Measurements from ENCODE around the gene SLC39A3. TPM values are rescaled to one million over a fixed set of nuclear protein-coding genes. Genes with fewer than 3 reads are reported as not detected.

SLC39A3 gene
- total and polyA plus RNA-seq, 10 of the 15 experiments (the other 5 are each of a cell fraction or from before 2014, with no cell fraction given) = 0.63 to 67.1 (median 51.2) TPM

GRCh38 chr19:2715470-2716274 is 24.1 kb downstream of the SLC39A3 start:
- H3K27me3 ChIP-seq (replicated peaks in 1 of 2; ENCODE audit: control insufficient read depth in 2 of 2, insufficient read depth in 2 of 2, low read length in 1 of 2) = peaks cover under 1 to 3% of the 10 kb centered on the region in 2 experiments; a peak in 1 of 4 replicates
- RAD21 ChIA-PET (ENCODE audit: unreplicated experiment) = interaction anchor here (0.5 kb wide), 1 partner anchor 386 kb away, joined by 4 read pairs; no protein-coding TSS in a partner anchor
- H4K20me1 ChIP-seq (ENCODE audit: control insufficient read depth, insufficient read depth) = no peaks in the 10 kb centered on the region
- H3K4me2 ChIP-seq (ENCODE audit: control insufficient read depth, insufficient read depth) = no peak overlapping the region
- TF ChIP-seq FOS (IDR thresholded peaks at IDR 0.05; ENCODE audit: borderline replicate concordance, extremely low read depth, insufficient read length) = no peak
- TF ChIP-seq CBX5 (IDR thresholded peaks at IDR 0.05; ENCODE audit: low read depth) = peak; percentile 80; the same call in 1 of the 2 replicates
- no peak for TF ChIP-seq BHLHE40 (IDR thresholded peaks at IDR 0.05; ENCODE audit: borderline replicate concordance in 1 of 2, low read depth in 2 of 2, low read length in 1 of 2)
- H3K79me2 ChIP-seq (ENCODE audit: control insufficient read depth, insufficient read depth, low read length) = no peaks in the 10 kb centered on the region
- SMC1A ChIA-PET (ENCODE audit: uncharacterized antibody, unreplicated experiment) = no interaction called here
- H3K9ac ChIP-seq (ENCODE audit: control insufficient read depth, insufficient read depth, low read length) = no peak overlapping the region
- no TSS peak for BruUV-seq (replicated peaks)
- peaks cover 7% of the 10 kb centered on the region; the same call in 1 of the 3 replicates for H3K9me3 ChIP-seq (replicated peaks; ENCODE audit: control insufficient read depth, insufficient read depth, low read length)
- no peaks in the 10 kb centered on the region for H3K36me3 ChIP-seq (ENCODE audit: control insufficient read depth in 2 of 2, insufficient read depth in 2 of 2, low read length in 1 of 2)
- POLR2A ChIA-PET = interaction anchor here (1.1 kb wide), 1 partner anchor 14 kb away, joined by 6 read pairs; no protein-coding TSS in a partner anchor
- intact Hi-C loops (cut with micrococcal nuclease; ENCODE audit: unreplicated experiment) (no loop called here), in situ Hi-C loops (cut with MboI) (no loop called here)
- 53% methylated on average over 12 of the region's 12 CpGs for WGBS (ENCODE audit: insufficient coverage, insufficient replicate concordance, low lambda C conversion rate, missing lambda C conversion rate)
- ATAC-seq (no peak), FAIRE-seq (no peak), DNase-seq (ENCODE audit: low read depth, low spot score) (no peak)
- no peak overlapping the region for H3K27ac ChIP-seq (ENCODE audit: control insufficient read depth, insufficient read depth)
- H2AFZ ChIP-seq (ENCODE audit: control insufficient read depth, low read depth, low read length) = no peak overlapping the region
- CTCF ChIA-PET = no interaction called here
- H3K4me3 ChIP-seq = no peak overlapping the region
- H3K4me1 ChIP-seq (ENCODE audit: control insufficient read depth, insufficient read depth, low read length) = peaks cover 10% of the 10 kb centered on the region

GRCh38 chr19:2714531-2715269 is 25.1 kb downstream of the SLC39A3 start:
- DNase-seq (ENCODE audit: low read depth, low spot score) (no peak), FAIRE-seq (no peak), ATAC-seq (no peak)
- ChIA-PET RAD21 (ENCODE audit: unreplicated experiment) (no interaction called here), POLR2A (interaction anchor here (1.1 kb wide), 1 partner anchor 13 kb away, joined by 6 read pairs; no protein-coding TSS in a partner anchor), CTCF (interaction anchor here (1.0 kb wide), 1 partner anchor 16 kb away, joined by 3 read pairs; no protein-coding TSS in a partner anchor), SMC1A (ENCODE audit: uncharacterized antibody, unreplicated experiment) (no interaction called here)
- Histone ChIP-seq H3K79me2 (ENCODE audit: control insufficient read depth, insufficient read depth, low read length) (no peaks in the 10 kb centered on the region), H3K4me3 (no peak overlapping the region), H3K9ac (ENCODE audit: control insufficient read depth, insufficient read depth, low read length) (no peak overlapping the region), H3K36me3 (ENCODE audit: control insufficient read depth in 2 of 2, insufficient read depth in 2 of 2, low read length in 1 of 2) (no peaks in the 10 kb centered on the region), H4K20me1 (ENCODE audit: control insufficient read depth, insufficient read depth) (no peaks in the 10 kb centered on the region), H3K4me2 (ENCODE audit: control insufficient read depth, insufficient read depth) (no peak overlapping the region), H2AFZ (ENCODE audit: control insufficient read depth, low read depth, low read length) (no peak overlapping the region), H3K27me3 (replicated peaks in 1 of 2; ENCODE audit: control insufficient read depth in 2 of 2, insufficient read depth in 2 of 2, low read length in 1 of 2) (peaks cover 0 to 2% of the 10 kb centered on the region in 2 experiments; a peak in 1 of 4 replicates), H3K27ac (ENCODE audit: control insufficient read depth, insufficient read depth) (no peak overlapping the region), H3K4me1 (ENCODE audit: control insufficient read depth, insufficient read depth, low read length) (peaks cover 15% of the 10 kb centered on the region), H3K9me3 (replicated peaks; ENCODE audit: control insufficient read depth, insufficient read depth, low read length) (peaks cover 7% of the 10 kb centered on the region; the same call in 1 of the 3 replicates)
- no TSS peak for BruUV-seq (replicated peaks)
- WGBS (ENCODE audit: insufficient coverage, insufficient replicate concordance, low lambda C conversion rate, missing lambda C conversion rate) = 70% methylated on average over 14 of the region's 16 CpGs
- in situ Hi-C loops (cut with MboI) = no loop called here
- intact Hi-C loops (cut with micrococcal nuclease; ENCODE audit: unreplicated experiment) = no loop called here
- TF ChIP-seq SP1 (IDR thresholded peaks at IDR 0.05; ENCODE audit: low read depth, low read length) = no peak
- no peak for TF ChIP-seq STAT1 (conservative IDR thresholded peaks at IDR 0.05)
- no peak for TF ChIP-seq SREBF2 (IDR thresholded peaks at IDR 0.05; ENCODE audit: low read length)
- TF ChIP-seq SMARCA5 (IDR thresholded peaks at IDR 0.05) = no peak
- TF ChIP-seq MEF2B (IDR thresholded peaks at IDR 0.05; ENCODE audit: partially characterized antibody, poor library complexity, severe bottlenecking) = no peak
- TF ChIP-seq MTA2 (IDR thresholded peaks at IDR 0.05; ENCODE audit: low read depth) = no peak
- TF ChIP-seq RAD51 (IDR thresholded peaks at IDR 0.05) = no peak
- no peak for TF ChIP-seq MXI1 (IDR thresholded peaks at IDR 0.05; ENCODE audit: low read depth, low read length)
- TF ChIP-seq NR2C1 (IDR thresholded peaks at IDR 0.05) = no peak
- TF ChIP-seq KAT2A (conservative IDR thresholded peaks at IDR 0.05; ENCODE audit: control insufficient read depth, low read depth, low read length) = no peak
- TF ChIP-seq NFIC (IDR thresholded peaks at IDR 0.05; ENCODE audit: low read depth, low read length) = no peak
- no peak for TF ChIP-seq ZNF24 (IDR thresholded peaks at IDR 0.05)

Measured in GM12878 (cell line).